HEK293T (cell line): Measurements from ENCODE around the gene TUT1.

Experiments
- ARNT ChIP-seq: fragments of 450-650 bp; IDR thresholded peaks from 2 replicates; pipeline ENCODE4 v1.6.1; 2017; ENCODE audit warnings: mild to moderate bottlenecking
- BHLHE40 ChIP-seq: fragments of 450-650 bp; IDR thresholded peaks from 2 replicates; pipeline ENCODE4 v1.6.1; 2016; ENCODE audit warnings: mild to moderate bottlenecking, moderate library complexity, borderline replicate concordance
- ELF4 ChIP-seq: fragments of 450-650 bp; IDR thresholded peaks from 2 replicates; pipeline ENCODE4 v1.6.1; 2017; ENCODE audit warnings: antibody characterized with exemption
- FOXA1 ChIP-seq: fragments of 450-650 bp; IDR thresholded peaks from 2 replicates; pipeline ENCODE4 v1.6.1; 2016; ENCODE audit warnings: mild to moderate bottlenecking
- FOXK2 ChIP-seq: fragments of 450-650 bp; IDR thresholded peaks from 2 replicates; pipeline ENCODE4 v1.6.1; 2016; ENCODE audit warnings: mild to moderate bottlenecking
- FOXM1 ChIP-seq: fragments of 450-650 bp; IDR thresholded peaks from 2 replicates; pipeline ENCODE4 v1.6.1; 2017; ENCODE audit warnings: mild to moderate bottlenecking, borderline replicate concordance
- HDGF ChIP-seq: fragments of 450-650 bp; IDR thresholded peaks from 2 replicates; pipeline ENCODE4 v1.6.1; 2017; ENCODE audit warnings: antibody characterized with exemption, borderline replicate concordance
- NFRKB ChIP-seq: fragments of 450-650 bp; IDR thresholded peaks from 2 replicates; pipeline ENCODE4 v1.6.1; 2016; ENCODE audit warnings: mild to moderate bottlenecking, moderate library complexity
- SP1 ChIP-seq: fragments of 450-650 bp; IDR thresholded peaks from 2 replicates; pipeline ENCODE4 v1.6.1; 2017
- TARDBP ChIP-seq: fragments of 450-650 bp; IDR thresholded peaks from 2 replicates; pipeline ENCODE4 v1.6.1; 2016
- ZNF384 ChIP-seq: fragments of 450-650 bp; IDR thresholded peaks from 2 replicates; pipeline ENCODE4 v1.6.1; 2016

DNA sequence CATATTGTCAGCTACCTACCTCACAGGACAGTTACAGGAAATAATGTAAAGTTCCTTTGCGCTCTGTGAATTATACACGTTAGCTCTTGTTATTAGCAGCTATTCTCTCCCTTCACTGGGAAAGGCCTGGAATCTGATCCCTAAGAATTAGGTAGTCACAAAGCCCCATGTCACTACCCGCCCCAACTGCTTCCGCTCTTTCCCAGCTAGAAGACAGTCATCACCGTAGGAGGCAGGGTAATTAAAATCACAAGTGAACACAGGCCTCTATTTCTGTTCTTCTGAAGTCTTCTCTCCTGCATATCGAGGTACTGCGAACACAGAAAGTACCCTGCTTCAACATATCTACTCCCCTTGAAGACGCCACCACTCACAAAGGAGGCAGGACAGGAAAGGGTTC, 32.1 kb downstream of the TUT1 start:
- TF ChIP-seq SP1 = no peak
- TF ChIP-seq BHLHE40 = no peak
- TF ChIP-seq HDGF = no peak
- TF ChIP-seq ARNT = no peak
- TF ChIP-seq NFRKB = no peak
- TF ChIP-seq FOXA1 = no peak
- TF ChIP-seq ELF4 = no peak
- TF ChIP-seq FOXM1 = no peak
- TF ChIP-seq FOXK2 = no peak
- no peak for TF ChIP-seq TARDBP
- no peak for TF ChIP-seq ZNF384
